WTC11 (cell line): Measurements from ENCODE around the gene ZBTB7C. TPM values are rescaled to one million over a fixed set of nuclear protein-coding genes. Genes with fewer than 3 reads are reported as not detected.

ENCODE experiments used
- ATAC-seq: fragments of 200-7000 bp; cut with Tn5 transposase; 2 replicates; pipeline ENCODE4 v1.10.0; 2021; ENCODE audit warnings: mild to moderate bottlenecking, moderate library complexity
- CTCF ChIA-PET: fragments of 300-600 bp; sonication (Branson Sonifier 250); formaldehyde crosslinking; loops from one replicate; lab custom pipeline; 2021; ENCODE audit warnings: antibody characterized with exemption; lab: Charles Lee
- POLR2A ChIA-PET: fragments of 350-600 bp; sonication (Branson Sonifier 250); formaldehyde crosslinking; loops from one replicate; lab custom pipeline; 2021; ENCODE audit warnings: antibody characterized with exemption; lab: Charles Lee
- DNase-seq: peaks from one replicate; pipeline ENCODE4 v3.0.0; 2021; ENCODE audit warnings: low spot score
- H3K27ac Mint-ChIP-seq: 2 replicates; pipeline ENCODE4 v1.8.0; 2021; ENCODE audit warnings: mixed read lengths
- H3K27me3 Mint-ChIP-seq: 2 replicates; pipeline ENCODE4 v1.8.0; 2021; ENCODE audit warnings: low read depth, mild to moderate bottlenecking, moderate library complexity, mixed read lengths
- H3K36me3 Mint-ChIP-seq: 2 replicates; pipeline ENCODE4 v1.8.0; 2021; ENCODE audit warnings: mixed read lengths
- H3K4me1 Mint-ChIP-seq: 2 replicates; pipeline ENCODE4 v1.8.0; 2022; ENCODE audit warnings: mixed read lengths
- H3K4me3 Mint-ChIP-seq: 2 replicates; pipeline ENCODE4 v1.8.0; 2021; ENCODE audit warnings: mild to moderate bottlenecking, moderate library complexity, mixed read lengths
- H3K9me3 Mint-ChIP-seq: 2 replicates; pipeline ENCODE4 v1.8.0; 2021; ENCODE audit warnings: mixed read lengths
- AR ChIP-seq: fragments of 250-450 bp; sonication (Bioruptor Pico); IDR thresholded peaks from 2 replicates; pipeline ENCODE4 v1.9.0; 2021; ENCODE audit warnings: mild to moderate bottlenecking
- CDX4 ChIP-seq: fragments of 250-450 bp; sonication (Bioruptor Pico); IDR thresholded peaks from 2 replicates; pipeline ENCODE4 v1.9.0; 2021; ENCODE audit warnings: moderate library complexity, mild to moderate bottlenecking, inconsistent platforms, borderline replicate concordance
- ETV6 ChIP-seq: sonication (generic); formaldehyde crosslinking; IDR thresholded peaks from 2 replicates; pipeline ENCODE4 v1.8.1; 2022; ENCODE audit warnings: mild to moderate bottlenecking, missing genetic modification reagents
- FOXP1 ChIP-seq: sonication (generic); formaldehyde crosslinking; IDR thresholded peaks from 2 replicates; pipeline ENCODE4 v1.8.0; 2022; ENCODE audit warnings: missing genetic modification reagents, mild to moderate bottlenecking, moderate library complexity, borderline replicate concordance
- IRF2 ChIP-seq: sonication (generic); formaldehyde crosslinking; IDR thresholded peaks from 2 replicates; pipeline ENCODE4 v1.8.0; 2022; ENCODE audit warnings: low read depth, missing genetic modification reagents, borderline replicate concordance
- MLX ChIP-seq: sonication (generic); formaldehyde crosslinking; IDR thresholded peaks from 2 replicates; pipeline ENCODE4 v1.8.1; 2023; ENCODE audit warnings: mild to moderate bottlenecking, missing genetic modification reagents, moderate library complexity
- NFE2L1 ChIP-seq: sonication (generic); formaldehyde crosslinking; IDR thresholded peaks from 2 replicates; pipeline ENCODE4 v1.8.1; 2023; ENCODE audit warnings: missing genetic modification reagents
- NFYB ChIP-seq: sonication (generic); formaldehyde crosslinking; conservative IDR thresholded peaks from 2 replicates; pipeline ENCODE4 v1.8.0; 2022; ENCODE audit warnings: low read depth, missing genetic modification reagents
- PRRX2 ChIP-seq: fragments of 250-450 bp; sonication (Bioruptor Pico); IDR thresholded peaks from 2 replicates; pipeline ENCODE4 v1.8.0; 2021; ENCODE audit warnings: mild to moderate bottlenecking
- RELA ChIP-seq: sonication (generic); formaldehyde crosslinking; IDR thresholded peaks from 2 replicates; pipeline ENCODE4 v1.8.1; 2022; ENCODE audit warnings: missing genetic modification reagents, mild to moderate bottlenecking, borderline replicate concordance
- SMAD3 ChIP-seq: sonication (generic); formaldehyde crosslinking; IDR thresholded peaks from 2 replicates; pipeline ENCODE4 v1.8.0; 2022; ENCODE audit warnings: missing genetic modification reagents, mild to moderate bottlenecking, borderline replicate concordance
- SMAD4 ChIP-seq: sonication (generic); formaldehyde crosslinking; IDR thresholded peaks from 2 replicates; pipeline ENCODE4 v1.8.0; 2022; ENCODE audit warnings: mild to moderate bottlenecking, missing genetic modification reagents
- STAT6 ChIP-seq: sonication (generic); formaldehyde crosslinking; conservative IDR thresholded peaks from 2 replicates; pipeline ENCODE4 v1.8.1; 2023; ENCODE audit warnings: mild to moderate bottlenecking, low read depth, missing genetic modification reagents, moderate library complexity
- TEAD1 ChIP-seq: sonication (generic); formaldehyde crosslinking; IDR thresholded peaks from 2 replicates; pipeline ENCODE4 v1.8.0; 2022; ENCODE audit warnings: mild to moderate bottlenecking, missing genetic modification reagents
- ZNF232 ChIP-seq: sonication (generic); formaldehyde crosslinking; IDR thresholded peaks from 2 replicates; pipeline ENCODE4 v1.8.0; 2022; ENCODE audit warnings: mild to moderate bottlenecking, missing genetic modification reagents
- ZNF396 ChIP-seq: fragments of 250-450 bp; sonication (Bioruptor Pico); IDR thresholded peaks from 2 replicates; pipeline ENCODE4 v1.8.0; 2021; ENCODE audit warnings: mild to moderate bottlenecking, moderate library complexity, borderline replicate concordance
- ZNF425 ChIP-seq: fragments of 250-450 bp; sonication (Bioruptor Pico); conservative IDR thresholded peaks from 2 replicates; pipeline ENCODE4 v1.9.0; 2021; ENCODE audit warnings: mild to moderate bottlenecking
- total RNA-seq: library from RNA; stranded (reverse); gene quantifications from 3 replicates; pipeline ENCODE4 v1.2.3, GENCODE V29; 2021
- TF ChIP-seq, protein P1 (sequence below): sonication (generic); formaldehyde crosslinking; IDR thresholded peaks from 2 replicates; pipeline ENCODE4 v1.8.1; 2022; ENCODE audit warnings: missing genetic modification reagents, borderline replicate concordance
- TF ChIP-seq, protein P2 (sequence below): sonication (generic); formaldehyde crosslinking; IDR thresholded peaks from 2 replicates; pipeline ENCODE4 v1.8.1; 2022; ENCODE audit warnings: low read depth, missing genetic modification reagents, borderline replicate concordance

The ZBTB7C gene
- total RNA-seq, 1 experiment from 2014 or later = 0.48 TPM

GRCh38 chr18:48254077-48254602 lies 155.0 kb downstream of the ZBTB7C start:
- Mint-ChIP-seq H3K4me3 (no peak overlapping the region), H3K27ac (no peak overlapping the region), H3K4me1 (no peaks in the 10 kb centered on the region), H3K9me3 (peaks cover 36% of the 10 kb centered on the region), H3K36me3 (peaks cover 6% of the 10 kb centered on the region), H3K27me3 (peaks cover 7% of the 10 kb centered on the region)
- no peak for TF ChIP-seq RELA
- TF ChIP-seq NFE2L1 (CRISPR knock-in tag) = no peak
- TF ChIP-seq ZNF232 (CRISPR knock-in tag) = no peak
- TF ChIP-seq MLX = no peak
- TF ChIP-seq ZNF396 (CRISPR knock-in tag) = no peak
- no peak for TF ChIP-seq AR (CRISPR knock-in tag)
- TF ChIP-seq CDX4 (CRISPR knock-in tag) = no peak
- TF ChIP-seq PRRX2 (CRISPR knock-in tag) = no peak
- POLR2A ChIA-PET = no interaction called here
- CTCF ChIA-PET = interaction anchor here (1.0 kb wide), 1 partner anchor 191 kb away, joined by 3 read pairs; no protein-coding TSS in a partner anchor
- ATAC-seq (no peak), DNase-seq (no peak)

DNA sequence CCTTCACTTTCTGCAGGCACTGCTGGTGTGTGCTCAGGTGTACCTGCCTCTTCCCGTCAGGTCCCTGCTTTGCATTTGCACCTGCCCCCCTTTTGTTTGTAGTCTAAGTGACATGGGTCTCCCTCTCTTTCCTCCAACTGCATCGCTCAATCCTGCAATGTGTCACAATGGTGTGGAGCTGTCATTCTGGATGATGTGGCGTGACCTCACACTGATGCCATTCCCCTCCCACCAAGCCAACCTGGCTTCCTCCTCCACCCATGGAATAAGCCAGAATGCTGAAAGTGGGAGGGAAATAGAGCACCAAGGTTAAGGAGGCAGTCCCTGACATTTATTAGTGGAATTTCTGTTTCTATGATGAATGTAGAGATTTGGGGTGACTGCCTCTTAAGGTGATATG lies 156.7 kb downstream of the ZBTB7C start:
- no peak overlapping the region for H3K4me3 Mint-ChIP-seq
- peaks cover 30% of the 10 kb centered on the region for H3K9me3 Mint-ChIP-seq
- peaks cover 4% of the 10 kb centered on the region for H3K27me3 Mint-ChIP-seq
- H3K36me3 Mint-ChIP-seq = peaks cover 6% of the 10 kb centered on the region
- ChIA-PET CTCF (no interaction called here), POLR2A (interaction anchor here (0.7 kb wide), 1 partner anchor 14 kb away, joined by 3 read pairs; no protein-coding TSS in a partner anchor)
- no peak overlapping the region for H3K27ac Mint-ChIP-seq
- no peaks in the 10 kb centered on the region for H3K4me1 Mint-ChIP-seq
- DNase-seq = no peak
- ATAC-seq = no peak
- TF ChIP-seq, protein P1, sequence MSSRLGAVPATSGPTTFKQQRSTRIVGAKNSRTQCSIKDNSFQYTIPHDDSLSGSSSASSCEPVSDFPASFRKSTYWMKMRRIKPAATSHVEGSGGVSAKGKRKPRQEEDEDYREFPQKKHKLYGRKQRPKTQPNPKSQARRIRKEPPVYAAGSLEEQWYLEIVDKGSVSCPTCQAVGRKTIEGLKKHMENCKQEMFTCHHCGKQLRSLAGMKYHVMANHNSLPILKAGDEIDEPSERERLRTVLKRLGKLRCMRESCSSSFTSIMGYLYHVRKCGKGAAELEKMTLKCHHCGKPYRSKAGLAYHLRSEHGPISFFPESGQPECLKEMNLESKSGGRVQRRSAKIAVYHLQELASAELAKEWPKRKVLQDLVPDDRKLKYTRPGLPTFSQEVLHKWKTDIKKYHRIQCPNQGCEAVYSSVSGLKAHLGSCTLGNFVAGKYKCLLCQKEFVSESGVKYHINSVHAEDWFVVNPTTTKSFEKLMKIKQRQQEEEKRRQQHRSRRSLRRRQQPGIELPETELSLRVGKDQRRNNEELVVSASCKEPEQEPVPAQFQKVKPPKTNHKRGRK (CRISPR knock-in tag) = no peak
- TF ChIP-seq TEAD1 (CRISPR knock-in tag) (no peak), SMAD4 (CRISPR knock-in tag) (no peak), FOXP1 (CRISPR knock-in tag) (no peak), ETV6 (CRISPR knock-in tag) (no peak), ZNF425 (CRISPR knock-in tag) (no peak), AR (CRISPR knock-in tag) (no peak), NFYB (no peak), STAT6 (CRISPR knock-in tag) (no peak), SMAD3 (CRISPR knock-in tag) (no peak), IRF2 (CRISPR knock-in tag) (no peak)
- TF ChIP-seq, protein P2, sequence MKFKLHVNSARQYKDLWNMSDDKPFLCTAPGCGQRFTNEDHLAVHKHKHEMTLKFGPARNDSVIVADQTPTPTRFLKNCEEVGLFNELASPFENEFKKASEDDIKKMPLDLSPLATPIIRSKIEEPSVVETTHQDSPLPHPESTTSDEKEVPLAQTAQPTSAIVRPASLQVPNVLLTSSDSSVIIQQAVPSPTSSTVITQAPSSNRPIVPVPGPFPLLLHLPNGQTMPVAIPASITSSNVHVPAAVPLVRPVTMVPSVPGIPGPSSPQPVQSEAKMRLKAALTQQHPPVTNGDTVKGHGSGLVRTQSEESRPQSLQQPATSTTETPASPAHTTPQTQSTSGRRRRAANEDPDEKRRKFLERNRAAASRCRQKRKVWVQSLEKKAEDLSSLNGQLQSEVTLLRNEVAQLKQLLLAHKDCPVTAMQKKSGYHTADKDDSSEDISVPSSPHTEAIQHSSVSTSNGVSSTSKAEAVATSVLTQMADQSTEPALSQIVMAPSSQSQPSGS (CRISPR knock-in tag) = no peak
